GM13977 (cell line): Measurements from ENCODE around the gene ANKRA2.

ENCODE experiments used
- DNase-seq: peaks from one replicate; pipeline ENCODE4 v3.0.0; 2012; ENCODE audit warnings: low spot score
- in situ Hi-C: fragments of 300-500 bp; cut with MboI; formaldehyde crosslinking; loops from one replicate; pipeline ENCODE4 v1.12.0; 2022; ENCODE audit warnings: low sequenced_read_pairs, low pct_unique_long_range_greater_than_20kb, mixed read lengths, inconsistent platforms; ENCODE audit not compliant: unreplicated experiment
- TF ChIP-seq, protein P1 (sequence below): IDR thresholded peaks from 2 replicates; pipeline ENCODE4 v1.5.1; 2012; ENCODE audit warnings: mild to moderate bottlenecking, control low read depth; ENCODE audit not compliant: insufficient read depth; ENCODE audit errors: extremely low read depth, missing control alignments

The ANKRA2 gene

DNA sequence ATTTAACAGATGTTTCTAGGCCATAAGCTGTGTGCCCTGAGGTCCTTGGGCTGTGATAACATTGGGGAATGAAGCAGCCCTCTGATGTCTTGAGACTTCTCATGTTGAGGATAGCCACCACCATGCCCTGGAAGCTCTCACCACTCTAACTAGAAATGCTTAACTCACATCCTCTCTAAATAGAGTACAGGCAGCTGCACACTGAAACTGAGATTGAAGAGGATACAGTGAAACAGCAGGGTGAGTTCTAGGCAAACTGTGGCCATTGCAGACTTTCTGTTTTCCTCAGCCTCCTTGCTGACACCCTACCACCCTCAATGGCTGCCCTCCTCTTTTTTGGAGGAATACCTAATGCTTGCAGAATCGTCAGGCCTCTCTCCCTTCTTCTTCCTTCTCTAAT, 22.5 kb upstream of the ANKRA2 start:
- no peak for DNase-seq
- in situ Hi-C loops = loop anchor here (5.0 to 25.0 kb wide), 2 partner anchors 204 to 1074 kb away; no protein-coding TSS in a partner anchor
- TF ChIP-seq, protein P1, sequence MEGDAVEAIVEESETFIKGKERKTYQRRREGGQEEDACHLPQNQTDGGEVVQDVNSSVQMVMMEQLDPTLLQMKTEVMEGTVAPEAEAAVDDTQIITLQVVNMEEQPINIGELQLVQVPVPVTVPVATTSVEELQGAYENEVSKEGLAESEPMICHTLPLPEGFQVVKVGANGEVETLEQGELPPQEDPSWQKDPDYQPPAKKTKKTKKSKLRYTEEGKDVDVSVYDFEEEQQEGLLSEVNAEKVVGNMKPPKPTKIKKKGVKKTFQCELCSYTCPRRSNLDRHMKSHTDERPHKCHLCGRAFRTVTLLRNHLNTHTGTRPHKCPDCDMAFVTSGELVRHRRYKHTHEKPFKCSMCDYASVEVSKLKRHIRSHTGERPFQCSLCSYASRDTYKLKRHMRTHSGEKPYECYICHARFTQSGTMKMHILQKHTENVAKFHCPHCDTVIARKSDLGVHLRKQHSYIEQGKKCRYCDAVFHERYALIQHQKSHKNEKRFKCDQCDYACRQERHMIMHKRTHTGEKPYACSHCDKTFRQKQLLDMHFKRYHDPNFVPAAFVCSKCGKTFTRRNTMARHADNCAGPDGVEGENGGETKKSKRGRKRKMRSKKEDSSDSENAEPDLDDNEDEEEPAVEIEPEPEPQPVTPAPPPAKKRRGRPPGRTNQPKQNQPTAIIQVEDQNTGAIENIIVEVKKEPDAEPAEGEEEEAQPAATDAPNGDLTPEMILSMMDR = no peak

DNA sequence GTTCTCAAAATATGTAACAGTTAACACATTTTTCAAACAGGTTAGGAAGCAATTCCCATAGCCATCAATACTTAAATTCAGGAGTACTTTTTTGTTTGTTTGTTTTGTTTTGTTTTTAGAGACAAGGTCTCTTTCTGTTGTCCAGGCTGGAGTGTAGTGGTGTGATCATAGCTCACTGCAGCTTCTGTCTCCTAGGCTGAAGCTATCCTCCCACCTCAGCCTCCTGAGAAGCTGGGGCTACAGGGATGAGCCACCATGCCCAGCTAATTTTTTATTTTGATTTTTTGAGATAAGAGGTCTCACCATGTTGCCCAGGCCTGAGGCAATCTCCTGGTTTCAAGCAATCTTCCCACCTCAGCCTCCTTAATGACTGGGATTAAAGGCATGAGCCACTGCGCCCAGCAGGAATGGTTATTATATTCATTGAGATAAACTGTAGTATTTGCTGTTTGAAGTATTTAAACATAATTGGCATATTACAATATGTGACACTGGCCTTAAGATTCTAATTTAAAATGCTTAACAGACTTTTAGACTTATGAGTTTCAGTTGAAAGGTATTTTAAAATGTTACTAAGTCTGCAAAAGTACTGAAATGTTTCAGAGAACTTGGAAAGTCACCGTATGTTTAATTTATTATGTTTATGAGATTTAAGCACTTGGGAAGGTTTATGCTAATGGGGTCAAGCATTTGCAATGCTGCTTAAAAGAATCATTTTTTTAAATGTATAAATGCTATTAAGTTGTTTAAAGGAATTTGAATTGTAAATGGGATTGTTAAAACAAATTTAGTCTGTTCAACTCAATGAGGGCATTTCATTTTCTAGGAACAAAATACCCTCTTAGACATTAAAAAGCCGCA, 17.1 kb upstream of the ANKRA2 start:
- in situ Hi-C loops = loop anchor here (25.0 kb wide), 1 partner anchor 1080 kb away; no protein-coding TSS in a partner anchor
- TF ChIP-seq, protein P1 = no peak
- no peak for DNase-seq

DNA sequence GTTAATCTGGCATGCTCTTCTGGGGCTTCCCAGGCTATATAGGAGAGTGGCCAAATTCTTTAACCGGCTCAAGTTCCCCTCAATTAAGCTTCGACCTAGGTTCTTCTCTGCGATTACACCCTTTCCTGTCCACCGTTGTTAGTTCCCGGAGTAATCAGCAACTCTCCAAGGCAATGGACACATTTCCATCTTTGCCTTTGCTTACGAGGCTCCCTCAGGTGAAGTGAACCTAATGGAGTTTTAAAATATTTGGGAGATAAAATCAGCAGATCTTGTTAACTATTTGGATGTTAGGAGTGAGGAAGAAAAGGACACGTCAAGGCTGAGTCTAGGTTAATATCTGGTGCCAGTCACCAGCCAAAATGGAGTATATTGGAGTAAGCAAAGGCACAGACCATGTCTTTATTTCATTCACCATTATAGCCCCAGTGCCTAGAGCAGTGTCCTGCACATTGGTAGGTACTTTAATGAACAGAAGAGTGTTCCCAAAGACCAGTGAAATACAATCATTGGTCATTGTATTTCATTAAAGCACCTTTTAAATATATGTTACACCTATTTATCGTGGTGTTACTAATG, 619 bp upstream of the ANKRA2 start:
- no peak for DNase-seq
- in situ Hi-C loops = no loop called here
- TF ChIP-seq, protein P1 = no peak

- in situ Hi-C loops = no loop called here
- no peak for DNase-seq
- TF ChIP-seq, protein P1 = no peak
These were observed 764 bp downstream of the ANKRA2 start for GRCh38 chr5:73564675-73565074.

DNA sequence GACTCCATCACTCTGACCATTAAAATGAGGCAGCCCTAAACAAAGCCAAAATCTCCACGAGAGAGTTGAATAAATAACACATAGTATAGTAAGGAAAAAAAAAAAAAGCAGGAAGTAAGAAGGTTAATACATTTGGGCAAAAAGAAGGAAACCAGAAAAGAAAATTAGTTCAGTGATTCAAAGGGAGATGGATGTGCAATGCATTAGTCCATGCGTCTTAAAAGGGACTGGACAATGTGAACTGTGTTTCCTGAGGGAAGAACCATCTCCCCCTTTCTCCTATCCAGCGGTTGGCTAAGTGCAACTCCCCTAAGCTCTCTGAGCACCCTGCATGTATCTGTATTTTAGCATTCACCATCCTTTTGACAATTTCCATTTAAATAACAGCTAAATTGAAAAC, 1.4 kb downstream of the ANKRA2 start:
- TF ChIP-seq, protein P1 = no peak
- in situ Hi-C loops = no loop called here
- no peak for DNase-seq

DNA sequence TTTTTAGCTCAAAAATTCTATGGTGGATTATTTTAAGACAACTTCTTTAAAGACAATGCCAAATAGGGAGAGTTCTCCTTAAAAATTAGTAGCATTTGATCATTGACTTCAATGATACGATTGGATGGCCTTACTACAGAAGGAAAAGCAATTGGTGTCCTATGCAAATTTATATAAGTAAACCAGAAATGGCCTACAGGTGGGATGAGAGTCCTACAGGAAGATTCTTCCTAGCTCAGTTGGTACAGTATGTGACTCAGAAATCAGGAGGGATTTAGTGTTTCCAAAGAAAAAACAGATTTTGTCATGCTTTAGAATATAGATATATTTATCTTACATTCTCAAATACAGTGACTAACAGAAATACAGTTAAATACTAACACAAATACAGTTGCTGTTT, 6.5 kb downstream of the ANKRA2 start:
- in situ Hi-C loops = no loop called here
- TF ChIP-seq, protein P1 = no peak
- DNase-seq = no peak
